Astrocyte (in vitro differentiated cells and primary cell): ENCODE data around the gene LHFPL5.

Source experiments
- EZH2 ChIP-seq: IDR thresholded peaks from 2 replicates; pipeline ENCODE4 v1.6.1; 2012; ENCODE audit warnings: mild to moderate bottlenecking, low read length, inconsistent platforms; ENCODE audit not compliant: insufficient read depth
- TF ChIP-seq, protein P1 (sequence below): IDR thresholded peaks from 2 replicates; pipeline ENCODE4 v1.5.1; 2011; ENCODE audit warnings: low read depth, mild to moderate bottlenecking, inconsistent platforms, low read length, moderate library complexity; ENCODE audit not compliant: insufficient read depth

DNA sequence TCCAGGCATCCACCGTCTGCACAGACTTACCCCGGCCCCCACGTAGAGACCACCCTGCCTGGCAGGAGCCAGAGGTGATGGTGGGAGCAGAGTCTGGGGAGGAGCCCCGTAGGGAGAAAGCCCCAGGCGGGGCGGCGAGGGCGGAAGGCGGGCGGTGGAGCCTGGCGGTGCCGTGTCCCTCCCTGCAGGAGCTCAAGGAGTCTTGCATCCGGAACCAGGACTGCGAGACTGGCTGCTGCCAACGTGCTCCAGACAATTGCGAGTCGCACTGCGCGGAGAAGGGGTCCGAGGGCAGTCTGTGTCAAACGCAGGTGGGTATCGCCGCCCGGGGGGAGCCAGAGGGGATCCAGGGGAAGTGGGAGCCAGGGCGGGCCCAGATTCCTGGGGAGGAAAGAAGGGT, 18.3 kb upstream of the LHFPL5 start:
- TF ChIP-seq, protein P1, sequence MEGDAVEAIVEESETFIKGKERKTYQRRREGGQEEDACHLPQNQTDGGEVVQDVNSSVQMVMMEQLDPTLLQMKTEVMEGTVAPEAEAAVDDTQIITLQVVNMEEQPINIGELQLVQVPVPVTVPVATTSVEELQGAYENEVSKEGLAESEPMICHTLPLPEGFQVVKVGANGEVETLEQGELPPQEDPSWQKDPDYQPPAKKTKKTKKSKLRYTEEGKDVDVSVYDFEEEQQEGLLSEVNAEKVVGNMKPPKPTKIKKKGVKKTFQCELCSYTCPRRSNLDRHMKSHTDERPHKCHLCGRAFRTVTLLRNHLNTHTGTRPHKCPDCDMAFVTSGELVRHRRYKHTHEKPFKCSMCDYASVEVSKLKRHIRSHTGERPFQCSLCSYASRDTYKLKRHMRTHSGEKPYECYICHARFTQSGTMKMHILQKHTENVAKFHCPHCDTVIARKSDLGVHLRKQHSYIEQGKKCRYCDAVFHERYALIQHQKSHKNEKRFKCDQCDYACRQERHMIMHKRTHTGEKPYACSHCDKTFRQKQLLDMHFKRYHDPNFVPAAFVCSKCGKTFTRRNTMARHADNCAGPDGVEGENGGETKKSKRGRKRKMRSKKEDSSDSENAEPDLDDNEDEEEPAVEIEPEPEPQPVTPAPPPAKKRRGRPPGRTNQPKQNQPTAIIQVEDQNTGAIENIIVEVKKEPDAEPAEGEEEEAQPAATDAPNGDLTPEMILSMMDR = no peak
- peak; percentile 2 for TF ChIP-seq EZH2
